GM11168 (cell line): ENCODE results near the gene TSKS.

Source experiments
- in situ Hi-C: fragments of 300-500 bp; cut with MboI; formaldehyde crosslinking; loops from one replicate; pipeline ENCODE4 v1.12.0; 2022; ENCODE audit warnings: low sequenced_read_pairs; ENCODE audit not compliant: unreplicated experiment

TSKS gene

DNA sequence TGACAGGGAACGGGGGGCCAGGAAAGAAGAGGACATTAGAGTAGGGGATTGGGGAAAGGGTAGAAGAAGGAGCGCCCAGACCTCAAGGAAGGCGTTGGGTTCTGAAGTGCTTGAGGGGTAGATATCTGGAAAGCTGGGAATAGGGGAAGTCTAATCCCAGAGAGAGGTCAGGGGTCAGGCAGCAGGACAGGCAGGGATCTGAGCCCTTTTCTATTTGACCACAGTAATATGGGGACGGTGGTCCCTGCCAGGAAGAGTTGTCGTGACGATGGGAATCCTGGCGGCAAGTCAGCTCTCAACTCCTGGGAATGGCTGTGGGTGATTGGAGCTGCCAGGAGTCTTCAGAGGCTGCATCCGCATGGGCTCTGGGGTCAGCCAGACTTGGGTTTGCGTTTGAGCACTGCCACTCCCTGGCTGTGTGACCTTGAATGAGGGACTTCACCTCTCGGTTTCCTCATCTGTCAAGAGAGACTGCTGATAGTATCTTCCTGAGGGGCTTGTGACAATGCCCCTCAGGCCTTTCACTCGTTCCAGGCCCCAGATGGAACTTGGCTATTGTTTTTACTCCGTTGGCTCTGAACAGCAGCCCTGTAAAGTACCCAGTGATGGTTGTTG, 5.0 kb upstream of the TSKS start:
- in situ Hi-C loops = no loop called here

DNA sequence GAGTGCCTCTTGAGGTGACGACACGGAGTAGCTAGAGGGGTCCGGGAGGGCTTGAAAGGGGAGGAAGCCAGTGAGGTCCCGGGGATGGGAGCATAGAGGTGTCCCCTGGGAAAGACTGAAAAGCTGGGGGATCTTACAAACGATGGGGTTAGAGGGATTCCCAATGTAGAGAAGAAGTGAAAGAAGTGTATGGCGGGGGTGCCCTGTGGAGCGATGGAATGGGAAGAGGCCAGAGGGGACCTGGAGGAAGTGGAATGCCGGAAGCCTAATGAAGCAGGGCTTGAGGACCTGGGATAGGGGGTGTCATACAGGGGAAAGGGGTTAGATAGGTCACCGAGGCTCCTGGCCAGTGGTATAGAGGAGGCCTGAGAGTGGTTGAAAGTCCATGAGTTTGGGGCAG, 4.3 kb upstream of the TSKS start:
- in situ Hi-C loops = no loop called here

GRCh38 chr19:49766930-49767299, 3.8 kb upstream of the TSKS start, which contains the start of gene AP2A1:
Gene AP2A1, plus strand, starts transcription at chr19:49767001. Its CDS starts 133 bp downstream, at chr19:49767134.
- in situ Hi-C loops = no loop called here

DNA sequence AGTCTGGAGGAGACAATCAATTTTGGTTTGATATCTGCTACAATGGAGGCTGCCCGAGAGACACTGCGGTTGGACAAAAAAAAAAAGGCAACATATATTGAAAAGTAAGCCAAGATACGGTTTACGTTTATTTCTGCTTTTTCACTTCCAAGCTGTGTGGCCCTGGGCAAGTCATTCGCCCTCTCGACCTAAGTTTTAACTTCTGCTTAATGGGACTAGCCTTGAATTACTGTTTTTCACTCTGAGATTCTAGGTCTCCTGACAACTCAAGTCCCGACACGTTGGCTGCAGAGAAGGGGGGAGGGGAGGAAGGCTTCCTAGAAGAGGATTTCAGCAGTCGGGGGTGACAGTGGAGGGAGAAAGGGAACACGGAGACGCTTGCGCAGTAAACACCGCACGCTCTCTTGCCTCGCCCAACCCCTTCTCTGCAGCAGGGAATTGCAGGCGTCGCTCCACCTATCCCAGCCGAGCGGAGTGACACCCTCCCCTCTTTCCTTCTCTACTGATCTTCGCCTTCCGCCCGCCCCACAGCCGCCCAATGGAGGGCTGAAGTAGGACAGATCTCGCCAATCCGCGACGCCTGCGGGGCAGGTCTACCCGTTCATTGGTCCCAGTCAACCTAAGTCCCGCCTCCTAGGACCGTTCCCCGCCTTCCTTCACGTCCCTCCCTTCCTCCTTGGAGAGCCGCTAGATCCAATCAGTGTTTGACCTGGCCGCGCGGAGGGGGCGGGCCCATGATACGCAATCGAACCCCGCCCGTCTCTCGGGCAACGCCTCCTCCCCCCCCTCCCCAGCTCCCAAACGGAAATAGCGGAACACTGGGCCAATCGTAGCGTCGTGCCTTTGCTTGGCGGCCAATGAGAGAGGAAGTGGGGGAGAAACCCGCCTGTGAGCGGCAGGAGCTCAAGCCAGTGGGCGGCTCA, 3.2 kb upstream of the TSKS start:
- in situ Hi-C loops = no loop called here

- in situ Hi-C loops = no loop called here
Measured at GRCh38 chr19:49764341-49764740, 1.2 kb upstream of the TSKS start.

DNA sequence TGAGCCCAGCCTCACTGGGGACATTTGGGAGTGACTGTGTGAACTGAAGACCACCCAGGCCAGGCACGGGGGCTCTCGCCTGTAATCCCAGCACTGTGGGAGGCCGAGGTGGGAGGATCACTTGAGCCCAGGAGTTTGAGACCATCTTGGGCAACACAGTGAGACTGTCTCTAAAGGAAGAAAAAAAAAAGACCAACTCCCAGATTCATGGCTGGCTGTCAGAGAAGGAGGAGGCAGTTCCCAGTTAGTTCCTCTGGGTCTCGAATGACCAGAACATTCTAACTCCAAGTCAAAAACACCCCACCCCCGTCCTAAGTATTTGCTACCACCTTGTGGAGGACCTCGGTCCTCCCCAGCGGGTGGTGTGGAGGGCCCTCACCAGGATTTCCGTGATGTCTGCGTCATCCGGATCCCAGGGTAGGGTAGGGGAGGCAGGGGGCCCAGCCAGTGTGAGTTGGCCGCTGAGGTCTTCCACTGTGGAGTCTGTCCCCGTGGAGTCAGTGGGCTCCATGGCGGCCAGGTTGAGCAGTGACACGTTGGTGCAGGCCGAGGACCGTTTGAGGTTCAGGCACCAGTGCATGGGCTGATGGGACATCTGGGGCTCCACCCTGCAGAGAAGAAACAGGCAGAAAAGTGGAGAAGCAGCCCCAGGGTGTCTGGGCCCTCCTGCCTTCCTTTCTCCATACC, 1.3 kb downstream of the TSKS start:
- in situ Hi-C loops = no loop called here

GRCh38 chr19:49761249-49761624, 1.9 kb downstream of the TSKS start:
- in situ Hi-C loops = no loop called here

GRCh38 chr19:49758292-49758691, 4.8 kb downstream of the TSKS start:
- in situ Hi-C loops = no loop called here

GRCh38 chr19:49755956-49756355, 7.2 kb downstream of the TSKS start:
- in situ Hi-C loops = no loop called here

- in situ Hi-C loops = no loop called here
Measured at GRCh38 chr19:49752701-49753100, 10.4 kb downstream of the TSKS start.

DNA sequence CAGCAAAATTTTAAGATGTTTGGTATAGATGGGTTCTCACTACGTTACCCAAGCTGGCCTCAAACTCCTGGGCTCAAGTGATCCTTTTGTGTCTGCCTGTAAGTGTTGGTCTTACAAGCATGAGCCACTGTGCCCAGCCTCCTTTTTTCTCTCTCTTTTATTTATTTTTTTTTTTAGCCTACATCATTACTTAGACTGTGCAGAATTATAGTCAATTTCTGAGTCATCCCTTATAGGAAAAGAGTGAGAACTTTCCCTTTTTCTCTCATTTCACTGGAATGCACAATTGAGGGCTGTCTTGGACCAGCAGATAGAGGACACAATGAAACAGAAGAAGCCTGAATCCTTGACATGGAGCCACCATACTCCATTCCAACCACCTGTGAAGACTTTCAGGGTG, 13.3 kb downstream of the TSKS start:
- in situ Hi-C loops = no loop called here

- in situ Hi-C loops = no loop called here
Measured at GRCh38 chr19:49749055-49749716, 13.9 kb downstream of the TSKS start.

DNA sequence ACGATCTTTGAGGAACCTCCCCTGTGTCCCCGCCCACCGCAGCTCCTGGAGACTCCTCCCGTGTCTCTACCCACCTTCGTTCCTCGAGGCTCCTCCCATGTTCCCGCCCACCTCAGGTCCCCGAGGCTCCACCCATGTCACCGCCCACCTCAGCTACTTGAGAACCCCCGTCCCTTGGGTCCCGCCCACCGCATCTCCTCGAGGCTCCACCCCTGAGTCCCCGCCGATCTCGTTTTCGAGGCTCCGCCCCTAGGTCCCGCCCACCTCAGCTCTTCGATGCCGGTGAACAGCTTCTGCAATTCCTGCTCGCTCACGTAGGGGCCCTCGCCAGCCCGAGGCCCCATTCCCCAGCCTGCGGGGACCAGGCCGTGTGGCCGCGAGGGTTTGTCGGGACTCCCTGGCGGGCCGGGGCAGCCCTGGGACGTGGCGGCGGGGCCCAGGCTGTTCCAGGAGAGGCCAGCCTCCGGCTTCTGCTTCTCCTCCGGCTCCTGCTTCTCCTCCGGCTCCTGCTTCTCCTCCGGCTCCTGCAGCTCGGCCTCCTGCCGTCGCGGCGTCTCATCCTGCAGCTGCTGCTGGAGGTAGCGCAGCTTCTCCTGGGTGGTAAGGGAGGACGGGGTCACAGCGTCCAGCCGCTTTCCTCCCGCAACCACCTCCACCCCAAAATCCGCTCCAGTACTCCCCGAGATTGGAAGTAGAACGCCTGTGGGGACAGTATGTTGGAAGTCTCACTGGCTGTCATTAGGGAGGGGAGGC, 16.7 kb downstream of the TSKS start:
- in situ Hi-C loops = no loop called here

DNA sequence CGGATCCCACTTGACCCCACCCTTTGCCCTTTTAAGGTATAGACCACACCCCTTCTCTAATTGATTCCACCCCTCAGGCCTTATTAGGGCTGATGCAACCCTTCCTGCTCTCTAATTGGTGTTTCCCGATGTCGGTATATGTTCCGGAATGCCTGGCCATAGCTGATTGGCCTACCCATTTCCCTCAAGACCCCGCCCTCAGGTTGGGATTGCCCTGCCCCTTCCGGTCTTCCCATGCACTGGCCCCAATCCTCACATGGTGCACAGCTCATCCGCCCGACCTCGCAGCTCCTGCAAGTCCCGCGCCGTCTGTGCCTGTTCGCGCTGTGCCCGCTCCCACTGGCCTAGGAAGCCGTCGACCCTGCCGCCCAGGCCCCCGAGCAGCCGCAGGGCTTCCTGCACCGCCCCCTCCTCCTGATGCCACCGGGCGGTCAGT, 18.1 kb downstream of the TSKS start:
- in situ Hi-C loops = no loop called here

GRCh38 chr19:49741210-49741844, 21.8 kb downstream of the TSKS start:
- in situ Hi-C loops = no loop called here

DNA sequence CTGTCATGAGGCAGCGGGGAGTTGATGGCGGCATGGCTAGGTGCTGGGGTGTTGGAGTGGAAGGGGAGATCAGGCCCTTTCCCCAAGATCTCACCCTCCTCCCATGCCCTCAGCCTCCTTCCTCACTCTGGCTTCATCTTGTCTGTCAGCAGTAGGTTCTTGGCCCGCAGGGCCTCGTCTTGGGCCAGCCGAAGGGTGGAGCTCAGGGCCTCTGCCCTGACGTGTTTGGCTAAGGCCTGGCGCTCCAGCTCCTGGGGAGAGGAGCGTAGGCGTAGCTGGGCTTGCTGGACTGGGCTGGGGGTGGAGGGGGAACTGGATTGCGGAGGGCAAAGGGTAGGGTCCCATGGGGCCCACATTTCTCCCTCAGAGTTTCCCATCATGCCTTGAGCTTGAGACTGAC, 23.2 kb downstream of the TSKS start:
- in situ Hi-C loops = no loop called here

DNA sequence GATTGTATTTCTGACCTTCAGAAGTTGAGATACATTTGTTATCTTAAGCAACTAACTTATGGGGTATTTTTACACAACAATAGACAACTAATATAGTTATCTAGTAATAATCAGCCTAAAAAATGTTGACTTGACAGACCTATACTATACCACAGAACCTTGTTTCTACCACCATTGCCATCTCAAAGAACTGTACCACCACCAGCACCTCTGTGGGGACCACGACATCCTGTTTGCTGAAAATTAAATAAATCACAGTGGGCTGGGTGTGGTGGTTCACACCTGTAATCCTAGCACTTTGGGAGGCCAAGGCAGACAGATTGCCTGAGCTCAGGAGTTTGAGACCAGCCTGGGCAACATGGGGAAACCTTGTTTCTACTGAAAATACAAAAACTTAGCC, 24.0 kb downstream of the TSKS start:
- in situ Hi-C loops = no loop called here

- in situ Hi-C loops = no loop called here
Measured at GRCh38 chr19:49738268-49738667, 24.8 kb downstream of the TSKS start.

GRCh38 chr19:49730166-49730565, 32.9 kb downstream of the TSKS start:
- in situ Hi-C loops = no loop called here
